DOHH2 (cell line): ENCODE data around the gene CPN1.

ENCODE experiments used
- H3F3A ChIP-seq: fragments of 200-600 bp; sonication (generic), shearing (Covaris generic); 2 replicates; pipeline ENCODE4 v1.6.0; 2016; ENCODE audit warnings: antibody characterized with exemption, mild to moderate bottlenecking; ENCODE audit not compliant: control insufficient read depth, insufficient read depth
- H3K27ac ChIP-seq: fragments of 200-600 bp; sonication (generic); 2 replicates; pipeline ENCODE4 v1.5.1; 2014; ENCODE audit warnings: low read depth, mild to moderate bottlenecking, low read length, moderate library complexity
- H3K27me3 ChIP-seq: fragments of 200-600 bp; sonication (generic); 2 replicates; pipeline ENCODE4 v1.6.1; 2014; ENCODE audit warnings: mild to moderate bottlenecking, low read length, mixed read lengths; ENCODE audit not compliant: control insufficient read depth
- H3K36me3 ChIP-seq: fragments of 200-600 bp; sonication (generic); 2 replicates; pipeline ENCODE4 v1.6.1; 2014; ENCODE audit warnings: mild to moderate bottlenecking, low read length, moderate library complexity, mixed read lengths; ENCODE audit not compliant: control insufficient read depth
- H3K4me1 ChIP-seq: fragments of 200-600 bp; sonication (generic); 2 replicates; pipeline ENCODE4 v1.6.1; 2014; ENCODE audit warnings: mild to moderate bottlenecking, low read length, mixed read lengths; ENCODE audit not compliant: control insufficient read depth
- H3K4me2 ChIP-seq: fragments of 200-600 bp; sonication (generic); 2 replicates; pipeline ENCODE4 v1.6.0; 2014; ENCODE audit warnings: mild to moderate bottlenecking, low read length, moderate library complexity
- H3K4me3 ChIP-seq: fragments of 200-600 bp; sonication (generic); 2 replicates; pipeline ENCODE4 v1.5.1; 2014; ENCODE audit warnings: mild to moderate bottlenecking, low read length, mixed read lengths
- H3K79me2 ChIP-seq: fragments of 200-600 bp; sonication (generic); 2 replicates; pipeline ENCODE4 v1.6.1; 2014; ENCODE audit warnings: mild to moderate bottlenecking, low read length, mixed read lengths; ENCODE audit not compliant: control insufficient read depth
- H3K9me2 ChIP-seq: fragments of 200-600 bp; sonication (generic); replicated peaks from 2 replicates; pipeline ENCODE4 v1.6.1; 2014; ENCODE audit warnings: mild to moderate bottlenecking, low read length, mixed read lengths; ENCODE audit not compliant: control insufficient read depth
- H3K9me3 ChIP-seq: fragments of 200-600 bp; sonication (generic); 2 replicates; pipeline ENCODE4 v1.6.1; 2014; ENCODE audit warnings: antibody characterized with exemption, low read length, mixed read lengths; ENCODE audit not compliant: control insufficient read depth, insufficient read depth
- H4K20me1 ChIP-seq: fragments of 200-600 bp; sonication (generic); 2 replicates; pipeline ENCODE4 v1.6.0; 2014; ENCODE audit warnings: low read depth, mild to moderate bottlenecking, antibody characterized with exemption, low read length, moderate library complexity; ENCODE audit not compliant: control insufficient read depth, insufficient read depth
- CTCF ChIP-seq: fragments of 200-600 bp; sonication (generic); IDR thresholded peaks from one replicate; pipeline ENCODE4 v1.5.1; 2014; ENCODE audit warnings: antibody characterized with exemption, mild to moderate bottlenecking, low read depth, low read length; ENCODE audit not compliant: poor library complexity, severe bottlenecking
- EZH2phosphoT487 ChIP-seq: fragments of 200-600 bp; sonication (generic); IDR thresholded peaks from 2 replicates; pipeline ENCODE4 v1.6.1; 2017; ENCODE audit warnings: borderline replicate concordance, mild to moderate bottlenecking, antibody characterized with exemption, low read length, moderate library complexity, mixed read lengths

Gene CPN1

GRCh38 chr10:100007231-100008141, 74.2 kb downstream of the CPN1 start:
- Histone ChIP-seq H3K9me3 (no peaks in the 10 kb centered on the region), H3K4me2 (peak overlapping the region; percentile 81), H4K20me1 (peaks cover 17% of the 10 kb centered on the region), H3K9me2 (no peaks in the 10 kb centered on the region), H3K27me3 (no peaks in the 10 kb centered on the region), H3K79me2 (peaks cover 70% of the 10 kb centered on the region), H3K4me3 (peak overlapping the region; percentile 83), H3F3A (peaks cover 3% of the 10 kb centered on the region; the same call in 1 of the 2 replicates), H3K4me1 (peaks cover 73% of the 10 kb centered on the region), H3K36me3 (peaks cover 62% of the 10 kb centered on the region), H3K27ac (peak overlapping the region; percentile 71)
- TF ChIP-seq EZH2phosphoT487 (no peak), CTCF (no peak)

- Histone ChIP-seq H3K4me2 (peak overlapping the region; percentile 81), H4K20me1 (peaks cover 17% of the 10 kb centered on the region), H3K9me2 (no peaks in the 10 kb centered on the region), H3K4me3 (peak overlapping the region; percentile 83), H3K79me2 (peaks cover 81% of the 10 kb centered on the region), H3K4me1 (peaks cover 71% of the 10 kb centered on the region), H3K27ac (peak overlapping the region; percentile 71), H3K36me3 (peaks cover 73% of the 10 kb centered on the region), H3K9me3 (no peaks in the 10 kb centered on the region), H3F3A (peaks cover 3% of the 10 kb centered on the region; the same call in 1 of the 2 replicates), H3K27me3 (no peaks in the 10 kb centered on the region)
- TF ChIP-seq CTCF, result no peak
- no peak for TF ChIP-seq EZH2phosphoT487
Measured at GRCh38 chr10:100006243-100006886, 75.3 kb downstream of the CPN1 start.

GRCh38 chr10:100004805-100005510, 76.7 kb downstream of the CPN1 start:
- Histone ChIP-seq H3K4me2 (peak overlapping the region; percentile 81), H3K79me2 (peaks cover 96% of the 10 kb centered on the region), H3K4me3 (no peak overlapping the region)

More at GRCh38 chr10:100004805-100005510, 76.7 kb downstream of the CPN1 start:
- H4K20me1 ChIP-seq, result peaks cover 25% of the 10 kb centered on the region
- peaks cover 6% of the 10 kb centered on the region for H3F3A ChIP-seq
- TF ChIP-seq CTCF (no peak), EZH2phosphoT487 (no peak)
- H3K27ac ChIP-seq, result no peak overlapping the region
- H3K4me1 ChIP-seq, result peaks cover 64% of the 10 kb centered on the region
- no peaks in the 10 kb centered on the region for H3K9me3 ChIP-seq
- H3K36me3 ChIP-seq, result peaks cover 83% of the 10 kb centered on the region
- no peaks in the 10 kb centered on the region for H3K9me2 ChIP-seq
- H3K27me3 ChIP-seq, result no peaks in the 10 kb centered on the region
